Vagina (tissue), 2 donors: ENCODE data around the gene ADARB1.

Source experiments
- POLR2A ChIP-seq, 2 donors: fragments of 450-650 bp; IDR thresholded peaks; one replicate each; pipeline ENCODE4 v1.6.1; 2017; ENCODE audit warnings: antibody characterized with exemption in 2 of 2, mild to moderate bottlenecking in 2 of 2, moderate library complexity in 2 of 2
- POLR2AphosphoS5 ChIP-seq, 2 donors: sonication (generic); formaldehyde crosslinking; IDR thresholded peaks; one replicate each; pipeline ENCODE4 v1.9.0; 2017; ENCODE audit warnings: antibody characterized with exemption in 2 of 2, mild to moderate bottlenecking in 2 of 2, low read depth in 1 of 2; ENCODE audit not compliant: insufficient read depth in 1 of 2
- TF ChIP-seq, protein P1 (sequence below), 3 experiments: fragments of 450-650 bp in 2 of 3; fragments of 200-600 bp in 1 of 3; sonication (generic) in 1 of 3; IDR thresholded peaks; one replicate each; pipeline ENCODE4 v1.5.1; 2017 to 2019; ENCODE audit warnings: antibody characterized with exemption in 3 of 3, mild to moderate bottlenecking in 2 of 3, moderate library complexity in 2 of 3

DNA sequence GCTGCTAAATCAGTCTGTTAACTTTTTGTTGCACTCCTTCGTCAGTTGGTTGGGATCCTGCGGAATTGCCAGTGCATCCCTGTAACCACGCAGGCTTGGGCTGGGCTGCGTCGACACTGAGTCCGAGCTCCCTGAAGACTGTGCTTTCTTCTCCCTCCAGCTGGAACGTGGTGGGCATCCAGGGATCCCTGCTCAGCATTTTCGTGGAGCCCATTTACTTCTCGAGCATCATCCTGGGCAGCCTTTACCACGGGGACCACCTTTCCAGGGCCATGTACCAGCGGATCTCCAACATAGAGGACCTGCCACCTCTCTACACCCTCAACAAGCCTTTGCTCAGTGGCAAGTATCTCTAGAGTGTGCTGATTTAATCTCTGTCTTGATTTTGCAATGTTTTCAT is 130.0 kb downstream of the ADARB1 start:
- TF ChIP-seq, protein P1, sequence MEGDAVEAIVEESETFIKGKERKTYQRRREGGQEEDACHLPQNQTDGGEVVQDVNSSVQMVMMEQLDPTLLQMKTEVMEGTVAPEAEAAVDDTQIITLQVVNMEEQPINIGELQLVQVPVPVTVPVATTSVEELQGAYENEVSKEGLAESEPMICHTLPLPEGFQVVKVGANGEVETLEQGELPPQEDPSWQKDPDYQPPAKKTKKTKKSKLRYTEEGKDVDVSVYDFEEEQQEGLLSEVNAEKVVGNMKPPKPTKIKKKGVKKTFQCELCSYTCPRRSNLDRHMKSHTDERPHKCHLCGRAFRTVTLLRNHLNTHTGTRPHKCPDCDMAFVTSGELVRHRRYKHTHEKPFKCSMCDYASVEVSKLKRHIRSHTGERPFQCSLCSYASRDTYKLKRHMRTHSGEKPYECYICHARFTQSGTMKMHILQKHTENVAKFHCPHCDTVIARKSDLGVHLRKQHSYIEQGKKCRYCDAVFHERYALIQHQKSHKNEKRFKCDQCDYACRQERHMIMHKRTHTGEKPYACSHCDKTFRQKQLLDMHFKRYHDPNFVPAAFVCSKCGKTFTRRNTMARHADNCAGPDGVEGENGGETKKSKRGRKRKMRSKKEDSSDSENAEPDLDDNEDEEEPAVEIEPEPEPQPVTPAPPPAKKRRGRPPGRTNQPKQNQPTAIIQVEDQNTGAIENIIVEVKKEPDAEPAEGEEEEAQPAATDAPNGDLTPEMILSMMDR (IDR thresholded peaks at IDR 0.05), result no peak
- TF ChIP-seq POLR2AphosphoS5 (IDR thresholded peaks at IDR 0.05; ENCODE audit: insufficient read depth in 1 of 2, low read depth in 1 of 2), result no peak
- no peak for TF ChIP-seq POLR2A (IDR thresholded peaks at IDR 0.05)
